Measurements from ENCODE around the gene COX15.

Gene COX15

GRCh38 chr10:99765672-99766301, 33.9 kb upstream of the COX15 start:
- H3K4me1 ChIP-seq = no peaks in the 10 kb centered on the region
- no peaks in the 10 kb centered on the region for H3K36me3 ChIP-seq (ENCODE audit: control insufficient read depth, insufficient read depth, low read length)
- no peak overlapping the region for H3K4me3 ChIP-seq (ENCODE audit: low read depth, low read length)
- TF ChIP-seq, protein P1, sequence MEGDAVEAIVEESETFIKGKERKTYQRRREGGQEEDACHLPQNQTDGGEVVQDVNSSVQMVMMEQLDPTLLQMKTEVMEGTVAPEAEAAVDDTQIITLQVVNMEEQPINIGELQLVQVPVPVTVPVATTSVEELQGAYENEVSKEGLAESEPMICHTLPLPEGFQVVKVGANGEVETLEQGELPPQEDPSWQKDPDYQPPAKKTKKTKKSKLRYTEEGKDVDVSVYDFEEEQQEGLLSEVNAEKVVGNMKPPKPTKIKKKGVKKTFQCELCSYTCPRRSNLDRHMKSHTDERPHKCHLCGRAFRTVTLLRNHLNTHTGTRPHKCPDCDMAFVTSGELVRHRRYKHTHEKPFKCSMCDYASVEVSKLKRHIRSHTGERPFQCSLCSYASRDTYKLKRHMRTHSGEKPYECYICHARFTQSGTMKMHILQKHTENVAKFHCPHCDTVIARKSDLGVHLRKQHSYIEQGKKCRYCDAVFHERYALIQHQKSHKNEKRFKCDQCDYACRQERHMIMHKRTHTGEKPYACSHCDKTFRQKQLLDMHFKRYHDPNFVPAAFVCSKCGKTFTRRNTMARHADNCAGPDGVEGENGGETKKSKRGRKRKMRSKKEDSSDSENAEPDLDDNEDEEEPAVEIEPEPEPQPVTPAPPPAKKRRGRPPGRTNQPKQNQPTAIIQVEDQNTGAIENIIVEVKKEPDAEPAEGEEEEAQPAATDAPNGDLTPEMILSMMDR (IDR thresholded peaks at IDR 0.05) = no peak
- no peaks in the 10 kb centered on the region for H3K27me3 ChIP-seq (ENCODE audit: control insufficient read depth, insufficient read depth, low read length)
- no peak overlapping the region for H3K9ac ChIP-seq
- no peak overlapping the region for H3K27ac ChIP-seq
- H3K79me2 ChIP-seq = no peaks in the 10 kb centered on the region
- H2AFZ ChIP-seq = no peak overlapping the region
- no peaks in the 10 kb centered on the region for H3K9me3 ChIP-seq (ENCODE audit: control insufficient read depth, low read length)
- H3K4me2 ChIP-seq (ENCODE audit: low read length) = no peak overlapping the region

DNA sequence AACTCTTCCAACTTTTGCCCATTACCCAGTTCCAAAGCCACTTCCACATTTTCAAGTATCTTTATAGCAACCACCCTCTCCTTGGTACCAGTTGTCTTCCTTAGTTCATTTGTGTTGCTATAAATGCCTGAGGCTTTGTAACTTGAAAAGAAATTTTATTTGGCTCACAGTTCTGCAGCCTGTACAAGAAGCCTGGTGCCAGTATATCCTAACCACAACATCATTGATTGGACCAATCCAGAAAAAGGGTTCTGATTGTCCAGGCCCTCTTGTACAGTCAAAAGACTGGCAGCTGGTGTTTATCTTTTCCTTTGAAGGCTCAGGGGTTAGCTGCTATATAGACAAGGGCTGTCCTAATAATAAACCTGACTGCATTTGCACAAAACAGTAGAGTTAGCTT, 29.4 kb upstream of the COX15 start:
- Histone ChIP-seq H3K4me1 (no peaks in the 10 kb centered on the region), H3K36me3 (ENCODE audit: control insufficient read depth, insufficient read depth, low read length) (no peaks in the 10 kb centered on the region), H3K27ac (no peak overlapping the region), H3K4me3 (ENCODE audit: low read depth, low read length) (no peak overlapping the region), H3K9me3 (ENCODE audit: control insufficient read depth, low read length) (no peaks in the 10 kb centered on the region), H3K4me2 (ENCODE audit: low read length) (no peak overlapping the region), H3K79me2 (no peaks in the 10 kb centered on the region), H2AFZ (no peak overlapping the region), H3K9ac (no peak overlapping the region), H3K27me3 (ENCODE audit: control insufficient read depth, insufficient read depth, low read length) (no peaks in the 10 kb centered on the region)
- TF ChIP-seq, protein P1 (IDR thresholded peaks at IDR 0.05) = no peak

DNA sequence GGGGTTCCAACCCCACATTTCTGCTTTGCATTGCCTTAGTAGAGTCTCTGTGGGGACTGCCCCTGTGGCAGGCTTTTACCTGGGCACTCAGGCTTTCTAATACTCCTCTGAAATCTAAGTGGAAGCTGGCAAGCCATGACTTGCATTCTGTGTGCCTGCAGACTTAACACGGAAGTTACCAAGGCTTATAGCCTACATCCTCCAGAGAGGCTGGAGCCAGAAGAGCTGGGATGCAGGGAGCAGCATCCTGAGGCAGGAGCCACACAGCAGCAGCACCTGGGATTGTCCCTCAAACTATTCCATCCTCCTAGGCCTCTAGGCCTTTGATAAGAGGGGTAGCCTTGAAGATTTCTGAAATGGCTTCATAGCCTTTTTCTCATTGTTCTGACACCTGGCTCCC, 28.4 kb upstream of the COX15 start:
- Histone ChIP-seq H3K4me3 (ENCODE audit: low read depth, low read length) (no peak overlapping the region), H3K4me2 (ENCODE audit: low read length) (no peak overlapping the region), H3K79me2 (no peaks in the 10 kb centered on the region), H3K27ac (no peak overlapping the region), H3K27me3 (ENCODE audit: control insufficient read depth, insufficient read depth, low read length) (no peaks in the 10 kb centered on the region), H3K36me3 (ENCODE audit: control insufficient read depth, insufficient read depth, low read length) (no peaks in the 10 kb centered on the region), H3K4me1 (no peaks in the 10 kb centered on the region), H3K9me3 (ENCODE audit: control insufficient read depth, low read length) (no peaks in the 10 kb centered on the region), H3K9ac (no peak overlapping the region), H2AFZ (no peak overlapping the region)
- TF ChIP-seq, protein P1 (IDR thresholded peaks at IDR 0.05) = no peak

GRCh38 chr10:99758211-99758891, 26.4 kb upstream of the COX15 start:
- H3K79me2 ChIP-seq = no peaks in the 10 kb centered on the region
- no peaks in the 10 kb centered on the region for H3K36me3 ChIP-seq (ENCODE audit: control insufficient read depth, insufficient read depth, low read length)
- no peaks in the 10 kb centered on the region for H3K4me1 ChIP-seq
- H3K27ac ChIP-seq = no peak overlapping the region
- H2AFZ ChIP-seq = no peak overlapping the region
- TF ChIP-seq, protein P1 (IDR thresholded peaks at IDR 0.05) = no peak
- H3K27me3 ChIP-seq (ENCODE audit: control insufficient read depth, insufficient read depth, low read length) = no peaks in the 10 kb centered on the region
- H3K4me3 ChIP-seq (ENCODE audit: low read depth, low read length) = no peak overlapping the region
- H3K4me2 ChIP-seq (ENCODE audit: low read length) = no peak overlapping the region
- H3K9me3 ChIP-seq (ENCODE audit: control insufficient read depth, low read length) = no peaks in the 10 kb centered on the region
- no peak overlapping the region for H3K9ac ChIP-seq

DNA sequence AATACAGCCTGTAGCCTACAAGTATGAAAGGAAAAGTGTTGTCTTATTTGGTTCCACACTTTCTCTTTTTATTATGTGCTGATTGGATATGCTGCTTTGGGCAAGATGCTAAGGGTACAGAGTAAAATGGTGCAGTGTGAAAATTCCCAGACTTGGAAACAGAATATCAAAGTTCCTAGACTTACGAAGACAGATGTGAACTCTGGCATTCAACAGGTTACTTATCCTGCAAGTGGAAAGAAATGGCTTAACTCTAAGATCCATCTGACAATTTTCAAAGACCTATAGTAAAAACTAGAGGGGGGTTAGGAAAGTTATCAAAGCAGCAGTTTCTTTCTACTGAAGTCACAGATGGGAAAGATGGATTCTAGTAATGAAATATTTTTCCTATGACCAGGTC, 24.2 kb upstream of the COX15 start:
- H2AFZ ChIP-seq = no peak overlapping the region
- no peaks in the 10 kb centered on the region for H3K4me1 ChIP-seq
- no peaks in the 10 kb centered on the region for H3K9me3 ChIP-seq (ENCODE audit: control insufficient read depth, low read length)
- no peak overlapping the region for H3K27ac ChIP-seq
- no peaks in the 10 kb centered on the region for H3K79me2 ChIP-seq
- H3K4me3 ChIP-seq (ENCODE audit: low read depth, low read length) = no peak overlapping the region
- H3K9ac ChIP-seq = no peak overlapping the region
- TF ChIP-seq, protein P1 (IDR thresholded peaks at IDR 0.05) = no peak
- no peaks in the 10 kb centered on the region for H3K27me3 ChIP-seq (ENCODE audit: control insufficient read depth, insufficient read depth, low read length)
- no peak overlapping the region for H3K4me2 ChIP-seq (ENCODE audit: low read length)
- H3K36me3 ChIP-seq (ENCODE audit: control insufficient read depth, insufficient read depth, low read length) = no peaks in the 10 kb centered on the region

Data from parathyroid adenoma (tissue), 2 donors.